GM18508 (cell line): ENCODE measurements around the gene DCX.
"Not testable (repeated sequence)": the region's sequence is repeated elsewhere in the genome, so short reads cannot be mapped to it uniquely, and the experiment has no call there.

Experiments
- ATAC-seq: cut with Tn5 transposase; IDR thresholded peaks from one replicate; pipeline ENCODE4 v1.9.1; 2021; ENCODE audit warnings: moderate number of reproducible peaks; ENCODE audit not compliant: insufficient read depth, unreplicated experiment

DCX gene

GRCh38 chrX:111375747-111376146 is 36.2 kb downstream of the DCX start:
- no peak for ATAC-seq

GRCh38 chrX:111372086-111372485 is 39.9 kb downstream of the DCX start:
- ATAC-seq = no peak

- ATAC-seq = no peak
Observed at GRCh38 chrX:111365770-111366325, 46.1 kb downstream of the DCX start.

- ATAC-seq = no peak
Observed at GRCh38 chrX:111363741-111364140, 48.3 kb downstream of the DCX start.

- ATAC-seq = no peak
Observed at GRCh38 chrX:111361751-111362150, 50.2 kb downstream of the DCX start.

GRCh38 chrX:111360839-111361238 is 51.2 kb downstream of the DCX start:
- ATAC-seq = no peak

- no peak for ATAC-seq
Observed at GRCh38 chrX:111355523-111356115, 56.4 kb downstream of the DCX start.

GRCh38 chrX:111354496-111354895 is 57.5 kb downstream of the DCX start:
- no peak for ATAC-seq

- no peak for ATAC-seq
Observed at GRCh38 chrX:111353793-111354192, 58.2 kb downstream of the DCX start.

- no peak for ATAC-seq
Observed at GRCh38 chrX:111352424-111352823, 59.6 kb downstream of the DCX start.

GRCh38 chrX:111349934-111350333 is 62.1 kb downstream of the DCX start:
- ATAC-seq = no peak

- no peak for ATAC-seq
Observed at GRCh38 chrX:111349101-111349500, 62.9 kb downstream of the DCX start.

GRCh38 chrX:111348429-111348828 is 63.6 kb downstream of the DCX start:
- no peak for ATAC-seq

- not testable (repeated sequence) for ATAC-seq
Observed at GRCh38 chrX:111346150-111346549, 65.8 kb downstream of the DCX start.

- no peak for ATAC-seq
Observed at GRCh38 chrX:111340054-111340453, 71.9 kb downstream of the DCX start.

GRCh38 chrX:111339212-111339611 is 72.8 kb downstream of the DCX start:
- no peak for ATAC-seq

GRCh38 chrX:111338095-111338698 is 73.8 kb downstream of the DCX start:
- ATAC-seq = no peak

GRCh38 chrX:111337067-111337637 is 74.8 kb downstream of the DCX start:
- ATAC-seq = no peak

GRCh38 chrX:111336141-111336540 is 75.9 kb downstream of the DCX start:
- ATAC-seq = no peak

GRCh38 chrX:111329370-111329769 is 82.6 kb downstream of the DCX start:
- ATAC-seq = no peak

- no peak for ATAC-seq
Observed at GRCh38 chrX:111328858-111329257, 83.1 kb downstream of the DCX start.
